GM23338 (cell line): ENCODE measurements around the gene SLC5A2. TPM values are rescaled to one million over a fixed set of nuclear protein-coding genes. Genes with fewer than 3 reads are reported as not detected.

ENCODE experiments used
- ATAC-seq: fragments of 200-7000 bp; cut with Tn5 transposase; 3 replicates; pipeline ENCODE4 v1.9.1; 2020
- DNase-seq: peaks from one replicate; pipeline ENCODE4 v3.0.0-alpha.2; 2015; ENCODE audit warnings: low spot score
- H2AFZ ChIP-seq: fragments of 200-600 bp; sonication (generic); 2 replicates; pipeline ENCODE4 v1.8.0; 2016; ENCODE audit warnings: antibody characterized with exemption, mild to moderate bottlenecking, moderate library complexity
- H3F3A ChIP-seq: fragments of 200-600 bp; sonication (generic); replicated peaks from 2 replicates; pipeline ENCODE4 v1.8.0; 2017; ENCODE audit warnings: antibody characterized with exemption, mixed run types, low read depth
- H3K27ac ChIP-seq: fragments of 200-600 bp; sonication (generic); 2 replicates; pipeline ENCODE4 v1.6.1; 2016; ENCODE audit warnings: low read depth
- H3K27me3 ChIP-seq: fragments of 200-600 bp; sonication (generic); 2 replicates; pipeline ENCODE4 v1.8.0; 2016; ENCODE audit warnings: mild to moderate bottlenecking, mixed run types, moderate library complexity; ENCODE audit not compliant: insufficient read depth
- H3K36me3 ChIP-seq: fragments of 200-600 bp; sonication (generic); 2 replicates; pipeline ENCODE4 v1.8.0; 2016; ENCODE audit warnings: mild to moderate bottlenecking; ENCODE audit not compliant: insufficient read depth
- H3K4me1 ChIP-seq: fragments of 200-600 bp; sonication (generic); 2 replicates; pipeline ENCODE4 v1.8.0; 2016; ENCODE audit warnings: mild to moderate bottlenecking, moderate library complexity; ENCODE audit not compliant: insufficient read depth
- H3K4me2 ChIP-seq: fragments of 200-600 bp; sonication (generic); 2 replicates; pipeline ENCODE4 v1.7.1; 2017; ENCODE audit warnings: mixed run types
- H3K4me3 ChIP-seq: fragments of 200-600 bp; sonication (generic); 2 replicates; pipeline ENCODE4 v1.6.1; 2016; ENCODE audit warnings: mixed run types
- H3K79me2 ChIP-seq: fragments of 200-600 bp; sonication (generic); replicated peaks from 2 replicates; pipeline ENCODE4 v1.8.0; 2017; ENCODE audit warnings: mild to moderate bottlenecking; ENCODE audit not compliant: insufficient read depth
- H3K9me2 ChIP-seq: fragments of 200-600 bp; sonication (generic); 2 replicates; pipeline ENCODE4 v1.8.0; 2017; ENCODE audit not compliant: insufficient read depth
- H4K20me1 ChIP-seq: fragments of 200-600 bp; sonication (generic); replicated peaks from 2 replicates; pipeline ENCODE4 v1.8.0; 2017; ENCODE audit warnings: mild to moderate bottlenecking; ENCODE audit not compliant: insufficient read depth
- H3K27ac Mint-ChIP-seq: 2 replicates; pipeline ENCODE4 v1.8.0; 2020; ENCODE audit warnings: inconsistent platforms, mild to moderate bottlenecking, moderate library complexity, mixed read lengths
- H3K27me3 Mint-ChIP-seq: 3 replicates; pipeline ENCODE4 v1.8.0; 2022; ENCODE audit warnings: low read depth, mild to moderate bottlenecking, moderate library complexity, mixed read lengths, inconsistent platforms; ENCODE audit not compliant: insufficient read depth, poor library complexity
- H3K36me3 Mint-ChIP-seq: 3 replicates; pipeline ENCODE4 v1.8.0; 2021; ENCODE audit warnings: low read depth, mild to moderate bottlenecking, inconsistent platforms, moderate library complexity, mixed read lengths
- H3K4me1 Mint-ChIP-seq: 3 replicates; pipeline ENCODE4 v1.8.0; 2020; ENCODE audit warnings: mild to moderate bottlenecking, inconsistent platforms, mixed read lengths
- H3K4me3 Mint-ChIP-seq: 3 replicates; pipeline ENCODE4 v1.8.0; 2021; ENCODE audit warnings: moderate library complexity, mild to moderate bottlenecking, inconsistent platforms, mixed read lengths
- H3K9me3 Mint-ChIP-seq: 3 replicates; pipeline ENCODE4 v1.8.0; 2020; ENCODE audit warnings: moderate library complexity, mild to moderate bottlenecking, inconsistent platforms, mixed read lengths
- EZH2 ChIP-seq: fragments of 200-600 bp; sonication (generic); IDR thresholded peaks from one replicate; pipeline ENCODE4 v1.8.0; 2017; ENCODE audit warnings: antibody characterized with exemption, mild to moderate bottlenecking, low read depth; ENCODE audit not compliant: unreplicated experiment
- EZH2phosphoT487 ChIP-seq: fragments of 200-600 bp; sonication (generic); IDR thresholded peaks from one replicate; pipeline ENCODE4 v1.8.1; 2018; ENCODE audit warnings: antibody characterized with exemption; ENCODE audit not compliant: unreplicated experiment
- polyA plus RNA-seq: library from polyadenylated mRNA; unstranded; fragments of >200 nt; fragmentation: Nextera tagmentation; extraction: Ambion mirVana; gene quantifications from 2 replicates; pipeline ENCODE4 v1.2.1, GENCODE V29; 2016
- total RNA-seq: library from RNA; depleted of rRNA; stranded (reverse); fragments of >200 nt; shearing (Covaris generic); gene quantifications from 2 replicates; pipeline ENCODE4 v1.2.3, GENCODE V29; 2014
- TF ChIP-seq, protein P1 (sequence below): fragments of 250-450 bp; sonication (Bioruptor Pico); IDR thresholded peaks from 2 replicates; pipeline ENCODE4 v1.5.0; 2020; ENCODE audit warnings: mild to moderate bottlenecking, moderate library complexity
- TF ChIP-seq, protein P2 (sequence below), 2 experiments: fragments of 200-600 bp in 1 of 2; sonication (generic) in 1 of 2; conservative IDR thresholded peaks; 2 replicates each; pipeline versions ENCODE4 v1.5.1 to v1.6.1; 2016 to 2017; ENCODE audit warnings: antibody characterized with exemption in 2 of 2, low read depth in 2 of 2, mild to moderate bottlenecking in 2 of 2, moderate library complexity in 1 of 2

The SLC5A2 gene
- total and polyA plus RNA-seq, 2 experiments from 2014 or later: 0.76 to 3.6 TPM

DNA sequence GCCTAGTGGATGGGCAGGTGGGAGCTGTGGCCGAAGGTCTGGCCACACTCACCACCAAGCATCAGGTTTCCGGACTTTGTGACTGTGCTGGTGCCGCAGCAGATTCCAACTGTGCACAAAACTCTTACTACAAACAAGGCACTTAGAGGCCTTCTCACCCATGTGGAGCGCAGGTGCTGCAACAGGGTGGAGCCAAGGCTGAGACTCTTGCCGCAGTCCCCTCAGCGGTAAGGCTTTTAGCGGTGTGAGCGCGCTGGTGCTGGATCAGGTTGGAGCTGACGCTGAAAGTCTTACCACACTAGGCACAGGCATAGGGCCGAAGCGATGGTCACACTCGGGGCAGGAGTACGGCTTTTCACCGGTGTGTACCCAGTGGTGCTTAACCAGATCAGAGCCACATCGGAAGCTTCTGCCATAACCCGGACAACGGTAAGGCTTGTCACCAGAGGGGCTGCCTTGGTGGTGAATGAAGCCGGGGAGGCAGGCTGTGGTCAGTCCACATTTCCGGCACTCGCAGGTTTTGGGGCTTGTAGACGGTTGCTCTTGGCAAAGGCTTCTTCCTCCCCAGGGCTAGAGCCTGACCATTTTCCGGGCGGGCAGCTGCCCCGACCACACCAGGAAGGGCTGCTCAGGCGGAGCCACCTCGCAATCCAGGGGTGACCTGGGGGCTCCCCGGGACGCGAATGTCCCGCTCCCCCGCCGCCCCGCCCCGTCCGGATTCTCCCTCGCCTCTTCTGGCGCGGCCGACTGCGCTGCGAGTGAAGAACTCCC is 24.7 kb upstream of the SLC5A2 start:
- H3K4me3 Mint-ChIP-seq: peak overlapping the region; percentile 87
- Histone ChIP-seq H2AFZ (peak overlapping the region; percentile 59; the same call in 1 of the 2 replicates), H3K4me2 (peak overlapping the region; percentile 99), H4K20me1 (peaks cover 19% of the 10 kb centered on the region), H3K27ac (peak overlapping the region; percentile 93), H3K79me2 (peaks cover 26% of the 10 kb centered on the region), H3K4me3 (peak overlapping the region; percentile 91), H3K27me3 (no peaks in the 10 kb centered on the region), H3K36me3 (no peaks in the 10 kb centered on the region), H3K9me2 (no peaks in the 10 kb centered on the region), H3F3A (peaks cover 8% of the 10 kb centered on the region; the same call in 1 of the 2 replicates), H3K4me1 (peaks cover 29% of the 10 kb centered on the region; the same call in 1 of the 2 replicates)
- H3K36me3 Mint-ChIP-seq: peaks cover 26% of the 10 kb centered on the region; the same call in 2 of the 3 replicates
- TF ChIP-seq, protein P1, sequence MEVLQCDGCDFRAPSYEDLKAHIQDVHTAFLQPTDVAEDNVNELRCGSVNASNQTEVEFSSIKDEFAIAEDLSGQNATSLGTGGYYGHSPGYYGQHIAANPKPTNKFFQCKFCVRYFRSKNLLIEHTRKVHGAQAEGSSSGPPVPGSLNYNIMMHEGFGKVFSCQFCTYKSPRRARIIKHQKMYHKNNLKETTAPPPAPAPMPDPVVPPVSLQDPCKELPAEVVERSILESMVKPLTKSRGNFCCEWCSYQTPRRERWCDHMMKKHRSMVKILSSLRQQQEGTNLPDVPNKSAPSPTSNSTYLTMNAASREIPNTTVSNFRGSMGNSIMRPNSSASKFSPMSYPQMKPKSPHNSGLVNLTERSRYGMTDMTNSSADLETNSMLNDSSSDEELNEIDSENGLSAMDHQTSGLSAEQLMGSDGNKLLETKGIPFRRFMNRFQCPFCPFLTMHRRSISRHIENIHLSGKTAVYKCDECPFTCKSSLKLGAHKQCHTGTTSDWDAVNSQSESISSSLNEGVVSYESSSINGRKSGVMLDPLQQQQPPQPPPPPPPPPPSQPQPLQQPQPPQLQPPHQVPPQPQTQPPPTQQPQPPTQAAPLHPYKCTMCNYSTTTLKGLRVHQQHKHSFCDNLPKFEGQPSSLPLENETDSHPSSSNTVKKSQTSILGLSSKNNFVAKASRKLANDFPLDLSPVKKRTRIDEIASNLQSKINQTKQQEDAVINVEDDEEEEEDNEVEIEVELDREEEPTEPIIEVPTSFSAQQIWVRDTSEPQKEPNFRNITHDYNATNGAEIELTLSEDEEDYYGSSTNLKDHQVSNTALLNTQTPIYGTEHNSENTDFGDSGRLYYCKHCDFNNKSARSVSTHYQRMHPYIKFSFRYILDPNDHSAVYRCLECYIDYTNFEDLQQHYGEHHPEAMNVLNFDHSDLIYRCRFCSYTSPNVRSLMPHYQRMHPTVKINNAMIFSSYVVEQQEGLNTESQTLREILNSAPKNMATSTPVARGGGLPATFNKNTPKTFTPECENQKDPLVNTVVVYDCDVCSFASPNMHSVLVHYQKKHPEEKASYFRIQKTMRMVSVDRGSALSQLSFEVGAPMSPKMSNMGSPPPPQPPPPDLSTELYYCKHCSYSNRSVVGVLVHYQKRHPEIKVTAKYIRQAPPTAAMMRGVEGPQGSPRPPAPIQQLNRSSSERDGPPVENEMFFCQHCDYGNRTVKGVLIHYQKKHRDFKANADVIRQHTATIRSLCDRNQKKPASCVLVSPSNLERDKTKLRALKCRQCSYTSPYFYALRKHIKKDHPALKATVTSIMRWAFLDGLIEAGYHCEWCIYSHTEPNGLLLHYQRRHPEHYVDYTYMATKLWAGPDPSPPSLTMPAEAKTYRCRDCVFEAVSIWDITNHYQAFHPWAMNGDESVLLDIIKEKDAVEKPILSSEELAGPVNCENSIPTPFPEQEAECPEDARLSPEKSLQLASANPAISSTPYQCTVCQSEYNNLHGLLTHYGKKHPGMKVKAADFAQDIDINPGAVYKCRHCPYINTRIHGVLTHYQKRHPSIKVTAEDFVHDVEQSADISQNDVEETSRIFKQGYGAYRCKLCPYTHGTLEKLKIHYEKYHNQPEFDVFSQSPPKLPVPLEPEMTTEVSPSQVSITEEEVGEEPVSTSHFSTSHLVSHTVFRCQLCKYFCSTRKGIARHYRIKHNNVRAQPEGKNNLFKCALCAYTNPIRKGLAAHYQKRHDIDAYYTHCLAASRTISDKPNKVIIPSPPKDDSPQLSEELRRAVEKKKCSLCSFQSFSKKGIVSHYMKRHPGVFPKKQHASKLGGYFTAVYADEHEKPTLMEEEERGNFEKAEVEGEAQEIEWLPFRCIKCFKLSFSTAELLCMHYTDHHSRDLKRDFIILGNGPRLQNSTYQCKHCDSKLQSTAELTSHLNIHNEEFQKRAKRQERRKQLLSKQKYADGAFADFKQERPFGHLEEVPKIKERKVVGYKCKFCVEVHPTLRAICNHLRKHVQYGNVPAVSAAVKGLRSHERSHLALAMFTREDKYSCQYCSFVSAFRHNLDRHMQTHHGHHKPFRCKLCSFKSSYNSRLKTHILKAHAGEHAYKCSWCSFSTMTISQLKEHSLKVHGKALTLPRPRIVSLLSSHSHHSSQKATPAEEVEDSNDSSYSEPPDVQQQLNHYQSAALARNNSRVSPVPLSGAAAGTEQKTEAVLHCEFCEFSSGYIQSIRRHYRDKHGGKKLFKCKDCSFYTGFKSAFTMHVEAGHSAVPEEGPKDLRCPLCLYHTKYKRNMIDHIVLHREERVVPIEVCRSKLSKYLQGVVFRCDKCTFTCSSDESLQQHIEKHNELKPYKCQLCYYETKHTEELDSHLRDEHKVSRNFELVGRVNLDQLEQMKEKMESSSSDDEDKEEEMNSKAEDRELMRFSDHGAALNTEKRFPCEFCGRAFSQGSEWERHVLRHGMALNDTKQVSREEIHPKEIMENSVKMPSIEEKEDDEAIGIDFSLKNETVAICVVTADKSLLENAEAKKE (CRISPR knock-in tag): no peak
- no peak for TF ChIP-seq EZH2
- no peak for TF ChIP-seq EZH2phosphoT487
- TF ChIP-seq, protein P2, sequence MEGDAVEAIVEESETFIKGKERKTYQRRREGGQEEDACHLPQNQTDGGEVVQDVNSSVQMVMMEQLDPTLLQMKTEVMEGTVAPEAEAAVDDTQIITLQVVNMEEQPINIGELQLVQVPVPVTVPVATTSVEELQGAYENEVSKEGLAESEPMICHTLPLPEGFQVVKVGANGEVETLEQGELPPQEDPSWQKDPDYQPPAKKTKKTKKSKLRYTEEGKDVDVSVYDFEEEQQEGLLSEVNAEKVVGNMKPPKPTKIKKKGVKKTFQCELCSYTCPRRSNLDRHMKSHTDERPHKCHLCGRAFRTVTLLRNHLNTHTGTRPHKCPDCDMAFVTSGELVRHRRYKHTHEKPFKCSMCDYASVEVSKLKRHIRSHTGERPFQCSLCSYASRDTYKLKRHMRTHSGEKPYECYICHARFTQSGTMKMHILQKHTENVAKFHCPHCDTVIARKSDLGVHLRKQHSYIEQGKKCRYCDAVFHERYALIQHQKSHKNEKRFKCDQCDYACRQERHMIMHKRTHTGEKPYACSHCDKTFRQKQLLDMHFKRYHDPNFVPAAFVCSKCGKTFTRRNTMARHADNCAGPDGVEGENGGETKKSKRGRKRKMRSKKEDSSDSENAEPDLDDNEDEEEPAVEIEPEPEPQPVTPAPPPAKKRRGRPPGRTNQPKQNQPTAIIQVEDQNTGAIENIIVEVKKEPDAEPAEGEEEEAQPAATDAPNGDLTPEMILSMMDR (conservative IDR thresholded peaks at IDR 0.05; ENCODE audit: low read depth in 2 of 2): peak in 1 of 2 experiments; percentile 18; a peak in 1 of 4 replicates
- H3K27me3 Mint-ChIP-seq: peaks cover 7% of the 10 kb centered on the region
- peak; percentile 12 for ATAC-seq
- H3K27ac Mint-ChIP-seq: peak overlapping the region; percentile 90; the same call in 1 of the 2 replicates
- peak; percentile 71 for DNase-seq
- peaks cover 30% of the 10 kb centered on the region for H3K4me1 Mint-ChIP-seq
- H3K9me3 Mint-ChIP-seq: peaks cover 4% of the 10 kb centered on the region; the same call in 2 of the 3 replicates
